SK-N-SH (cell line): ENCODE results near the gene IDH3B. TPM values are rescaled to one million over a fixed set of nuclear protein-coding genes. Genes with fewer than 3 reads are reported as not detected.

Source experiments
- CTCF ChIA-PET: fragments of 300-600, 350-600 bp; formaldehyde crosslinking; extraction: SDS; loops from one replicate; lab custom pipeline; 2021; lab: Yijun Ruan, JAX
- POLR2A ChIA-PET: fragments of 350-600 bp; sonication (Branson Sonifier 250); formaldehyde crosslinking; extraction: SDS; loops from one replicate; lab custom pipeline; 2020; ENCODE audit warnings: antibody characterized with exemption, inconsistent platforms; lab: Yijun Ruan, JAX
- DNase-seq: peaks from one replicate; pipeline ENCODE4 v3.0.0; 2012
- H2AFZ ChIP-seq: fragments of 200-600 bp; sonication (generic); 2 replicates; pipeline ENCODE4 v1.8.1; 2016; ENCODE audit warnings: antibody characterized with exemption, mild to moderate bottlenecking, low read depth
- H3F3A ChIP-seq: fragments of 200-600 bp; sonication (generic); replicated peaks from 2 replicates; pipeline ENCODE3; 2016; ENCODE audit warnings: antibody characterized with exemption, mild to moderate bottlenecking; ENCODE audit not compliant: insufficient read depth
- H3K27ac ChIP-seq, 2 experiments: fragments of 200-500 bp in 1 of 2; fragments of 200-600 bp in 1 of 2; sonication (Bioruptor generic) in 1 of 2; sonication (generic), shearing (Covaris generic) in 1 of 2; 2 replicates each; pipeline versions ENCODE4 v1.5.1 to v1.6.1; 2014 to 2016; ENCODE audit warnings: low read depth in 2 of 2, inconsistent platforms in 1 of 2, low read length in 1 of 2, mild to moderate bottlenecking in 1 of 2, mixed read lengths in 1 of 2
- H3K27me3 ChIP-seq: fragments of 200-600 bp; sonication (generic), shearing (Covaris generic); 2 replicates; pipeline ENCODE4 v1.6.1; 2016; ENCODE audit warnings: mixed run types; ENCODE audit not compliant: insufficient read depth
- H3K36me3 ChIP-seq, 2 experiments: fragments of 200-500 bp in 1 of 2; fragments of 200-600 bp in 1 of 2; sonication (Bioruptor generic) in 1 of 2; sonication (generic) in 1 of 2; replicated peaks in 1 of 2; 2 replicates each; pipeline versions ENCODE3 to v1.5.1; 2014 to 2016; ENCODE audit warnings: low read length in 1 of 2, mild to moderate bottlenecking in 1 of 2; ENCODE audit not compliant: insufficient read depth in 2 of 2, control insufficient read depth in 1 of 2
- H3K4me1 ChIP-seq, 2 experiments: fragments of 200-500 bp in 1 of 2; fragments of 200-600 bp in 1 of 2; sonication (Bioruptor generic) in 1 of 2; sonication (generic), shearing (Covaris generic) in 1 of 2; 2 replicates each; pipeline versions ENCODE4 v1.5.1 to v1.6.1; 2014 to 2016; ENCODE audit warnings: low read depth in 1 of 2, low read length in 1 of 2, mixed run types in 1 of 2; ENCODE audit not compliant: insufficient read depth in 2 of 2, control insufficient read depth in 1 of 2
- H3K4me2 ChIP-seq: fragments of 200-600 bp; sonication (generic), shearing (Covaris generic); 2 replicates; pipeline ENCODE4 v1.6.1; 2017; ENCODE audit warnings: mixed run types
- H3K4me3 ChIP-seq, 2 experiments: fragments of 200-500 bp in 1 of 2; fragments of 200-600 bp in 1 of 2; sonication (Bioruptor generic) in 1 of 2; sonication (generic), shearing (Covaris generic) in 1 of 2; 2 replicates each; pipeline versions ENCODE4 v1.5.1 to v1.8.1; 2014 to 2016; ENCODE audit warnings: low read depth in 2 of 2, inconsistent platforms in 1 of 2, low read length in 1 of 2, mild to moderate bottlenecking in 1 of 2, mixed read lengths in 1 of 2, moderate library complexity in 1 of 2
- H3K79me2 ChIP-seq: fragments of 200-600 bp; sonication (generic); 2 replicates; pipeline ENCODE4 v1.8.1; 2017; ENCODE audit warnings: mild to moderate bottlenecking; ENCODE audit not compliant: insufficient read depth
- H3K9ac ChIP-seq: fragments of 200-600 bp; sonication (generic); 2 replicates; pipeline ENCODE4 v1.6.1; 2017; ENCODE audit warnings: mixed run types
- H3K9me2 ChIP-seq: fragments of 200-600 bp; sonication (generic); 2 replicates; pipeline ENCODE4 v1.6.1; 2017; ENCODE audit warnings: mixed run types
- H3K9me3 ChIP-seq: fragments of 200-600 bp; sonication (generic); 2 replicates; pipeline ENCODE4 v1.6.1; 2017; ENCODE audit warnings: mixed run types, mild to moderate bottlenecking, moderate library complexity
- H4K20me1 ChIP-seq: fragments of 200-600 bp; sonication (generic); 2 replicates; pipeline ENCODE4 v1.6.1; 2017; ENCODE audit warnings: mild to moderate bottlenecking, mixed run types; ENCODE audit not compliant: insufficient read depth
- GATA2 ChIP-seq: sonication (generic); formaldehyde crosslinking; IDR thresholded peaks from 2 replicates; pipeline ENCODE4 v1.5.0; 2020; ENCODE audit warnings: mild to moderate bottlenecking, missing genetic modification reagents
- NRF1 ChIP-seq: IDR thresholded peaks from 2 replicates; pipeline ENCODE4 v1.6.1; 2012; ENCODE audit warnings: low read depth, mild to moderate bottlenecking, low read length
- PBX3 ChIP-seq: IDR thresholded peaks from 2 replicates; pipeline ENCODE4; 2012
- RCOR1 ChIP-seq: fragments of 150-350 bp; IDR thresholded peaks from 2 replicates; pipeline ENCODE4 v1.6.1; 2017; ENCODE audit warnings: antibody characterized with exemption, low read length
- REST ChIP-seq: IDR thresholded peaks from 2 replicates; pipeline ENCODE4 v1.6.1; 2012; ENCODE audit warnings: mild to moderate bottlenecking, low read depth, low read length, moderate library complexity
- TCF12 ChIP-seq: IDR thresholded peaks from 2 replicates; pipeline ENCODE4 v1.4.0; 2012
- WGBS: methylation state at CpG from one replicate; pipeline ENCODE4 v1.1.6; 2017; ENCODE audit warnings: low lambda C conversion rate; 5-methylcytosine and 5-hydroxymethylcytosine counted together
- polyA plus RNA-seq, 3 experiments: library from polyadenylated mRNA; depleted of rRNA; stranded (reverse); fragments of >200 nt; gene quantifications; 2 replicates each; pipeline ENCODE4 v1.2.3, GENCODE V29; 2012
- TF ChIP-seq, protein P1 (sequence below): fragments of 200-600 bp; sonication (generic); IDR thresholded peaks from 2 replicates; pipeline ENCODE4 v1.6.1; 2017; ENCODE audit warnings: antibody characterized with exemption, mild to moderate bottlenecking, moderate library complexity

Gene IDH3B
- polyA plus RNA-seq, 1 of the 3 experiments (the other 2 are of a cell fraction): 233 TPM

DNA sequence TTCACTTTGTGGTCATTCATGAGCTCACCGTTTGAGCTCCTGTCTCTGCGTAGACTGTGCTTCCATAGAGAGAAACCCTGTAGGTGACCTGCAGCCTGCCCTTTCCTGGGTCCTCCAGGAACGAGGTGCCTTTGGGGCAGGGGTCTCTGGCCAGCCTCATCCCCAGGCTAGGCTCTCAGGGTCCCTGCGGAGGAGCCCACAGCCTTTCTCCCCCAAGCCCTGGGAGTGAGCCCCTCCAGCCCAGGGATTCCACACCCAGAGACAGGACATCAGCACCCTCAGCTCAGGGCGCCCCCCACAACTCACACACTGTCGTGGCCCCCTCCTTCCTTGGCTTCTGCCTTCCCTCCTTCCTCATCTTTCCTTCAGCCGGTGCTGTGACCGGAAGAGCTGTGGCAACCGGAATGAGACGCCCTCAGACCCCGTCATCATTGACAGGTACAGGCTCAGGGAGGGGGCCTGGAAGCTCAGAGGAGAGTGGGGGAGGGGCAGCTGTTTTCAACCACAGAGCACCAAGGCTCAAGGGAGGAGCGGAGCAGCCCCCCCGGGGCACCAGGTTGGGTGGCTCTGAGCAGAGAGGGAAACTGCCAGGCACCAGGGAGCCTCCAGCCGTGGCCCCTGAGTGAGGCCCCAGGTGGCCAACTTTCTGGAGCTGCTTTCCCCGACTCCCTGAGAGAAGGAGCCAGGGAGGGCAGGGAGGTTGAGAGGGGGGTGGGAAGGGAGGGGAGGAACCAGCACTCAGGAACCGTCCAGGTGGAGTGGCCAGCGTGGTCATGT, 45.4 kb upstream of the IDH3B start:
- Histone ChIP-seq H3K9ac (no peak overlapping the region), H3K27me3 (no peaks in the 10 kb centered on the region)
- POLR2A ChIA-PET: no interaction called here
- CTCF ChIA-PET: interaction anchor here (0.6 to 0.9 kb wide), 2 partner anchors 90 to 292 kb away, joined by 3 read pairs; no protein-coding TSS in a partner anchor
- TF ChIP-seq GATA2: no peak
- TF ChIP-seq, all 33 proteins: peak for 0
- Histone ChIP-seq H4K20me1 (no peaks in the 10 kb centered on the region), H3K9me2 (no peaks in the 10 kb centered on the region), H3K4me1 (no peaks in the 10 kb centered on the region), H3K27ac (no peak overlapping the region), H3K79me2 (no peaks in the 10 kb centered on the region), H3K9me3 (no peaks in the 10 kb centered on the region), H3F3A (no peaks in the 10 kb centered on the region), H3K4me2 (no peak overlapping the region), H2AFZ (no peak overlapping the region), H3K4me3 (no peak overlapping the region), H3K36me3 (no peaks in the 10 kb centered on the region)
- WGBS: 83% methylated on average over 17 of the region's 17 CpGs
- DNase-seq: no peak

DNA sequence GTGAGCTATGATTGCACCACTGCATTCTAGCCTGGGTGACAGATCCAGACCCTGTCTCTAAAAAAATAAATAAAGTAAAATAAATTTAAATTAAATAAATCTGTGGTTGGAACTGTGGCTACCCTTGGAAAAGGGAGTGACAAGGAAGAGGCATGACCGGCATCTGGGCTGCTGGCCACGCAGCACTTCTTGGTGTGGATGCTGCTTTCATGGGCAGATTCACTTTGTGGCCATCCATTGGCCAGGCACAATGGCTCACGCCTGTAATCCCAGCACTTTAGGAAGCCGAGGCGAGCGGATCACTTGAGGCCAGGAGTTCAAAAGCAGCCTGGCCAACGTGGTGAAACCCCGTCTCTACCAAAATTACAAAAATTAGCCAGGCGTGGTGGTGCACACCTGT, 44.6 kb upstream of the IDH3B start:
- H3K9me3 ChIP-seq: no peaks in the 10 kb centered on the region
- H3K4me1 ChIP-seq: no peaks in the 10 kb centered on the region
- no peak overlapping the region for H3K4me3 ChIP-seq
- 93% methylated on average over 9 of the region's 9 CpGs for WGBS
- no peaks in the 10 kb centered on the region for H3K9me2 ChIP-seq
- H4K20me1 ChIP-seq: no peaks in the 10 kb centered on the region
- no peak overlapping the region for H3K27ac ChIP-seq
- no peaks in the 10 kb centered on the region for H3K79me2 ChIP-seq
- no peak overlapping the region for H3K4me2 ChIP-seq
- H3K9ac ChIP-seq: no peak overlapping the region
- POLR2A ChIA-PET: interaction anchor here (0.6 to 1.2 kb wide), 2 partner anchors 21 to 45 kb away, joined by 3 read pairs; partner anchors contain the start of gene IDH3B
- CTCF ChIA-PET: interaction anchor here (0.6 kb wide), 1 partner anchor 91 kb away, joined by 3 read pairs; no protein-coding TSS in a partner anchor
- no peak overlapping the region for H2AFZ ChIP-seq
- H3K27me3 ChIP-seq: no peaks in the 10 kb centered on the region
- TF ChIP-seq NRF1 (no peak), TCF12 (no peak), RCOR1 (no peak), PBX3 (no peak), REST (no peak)
- TF ChIP-seq, protein P1, sequence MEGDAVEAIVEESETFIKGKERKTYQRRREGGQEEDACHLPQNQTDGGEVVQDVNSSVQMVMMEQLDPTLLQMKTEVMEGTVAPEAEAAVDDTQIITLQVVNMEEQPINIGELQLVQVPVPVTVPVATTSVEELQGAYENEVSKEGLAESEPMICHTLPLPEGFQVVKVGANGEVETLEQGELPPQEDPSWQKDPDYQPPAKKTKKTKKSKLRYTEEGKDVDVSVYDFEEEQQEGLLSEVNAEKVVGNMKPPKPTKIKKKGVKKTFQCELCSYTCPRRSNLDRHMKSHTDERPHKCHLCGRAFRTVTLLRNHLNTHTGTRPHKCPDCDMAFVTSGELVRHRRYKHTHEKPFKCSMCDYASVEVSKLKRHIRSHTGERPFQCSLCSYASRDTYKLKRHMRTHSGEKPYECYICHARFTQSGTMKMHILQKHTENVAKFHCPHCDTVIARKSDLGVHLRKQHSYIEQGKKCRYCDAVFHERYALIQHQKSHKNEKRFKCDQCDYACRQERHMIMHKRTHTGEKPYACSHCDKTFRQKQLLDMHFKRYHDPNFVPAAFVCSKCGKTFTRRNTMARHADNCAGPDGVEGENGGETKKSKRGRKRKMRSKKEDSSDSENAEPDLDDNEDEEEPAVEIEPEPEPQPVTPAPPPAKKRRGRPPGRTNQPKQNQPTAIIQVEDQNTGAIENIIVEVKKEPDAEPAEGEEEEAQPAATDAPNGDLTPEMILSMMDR: no peak
- TF ChIP-seq, all 33 proteins: peak for 0
- Histone ChIP-seq H3F3A (no peaks in the 10 kb centered on the region), H3K36me3 (no peaks in the 10 kb centered on the region)
- DNase-seq: no peak
